Measurements from ENCODE around the gene ABHD17C. TPM values are rescaled to one million over a fixed set of nuclear protein-coding genes. Genes with fewer than 3 reads are reported as not detected.

The ABHD17C gene
- total and polyA plus RNA-seq, 2 donors (not counting 3 experiments of a cell fraction or from before 2014, with no cell fraction given) = 5.9 to 10.9 TPM

DNA sequence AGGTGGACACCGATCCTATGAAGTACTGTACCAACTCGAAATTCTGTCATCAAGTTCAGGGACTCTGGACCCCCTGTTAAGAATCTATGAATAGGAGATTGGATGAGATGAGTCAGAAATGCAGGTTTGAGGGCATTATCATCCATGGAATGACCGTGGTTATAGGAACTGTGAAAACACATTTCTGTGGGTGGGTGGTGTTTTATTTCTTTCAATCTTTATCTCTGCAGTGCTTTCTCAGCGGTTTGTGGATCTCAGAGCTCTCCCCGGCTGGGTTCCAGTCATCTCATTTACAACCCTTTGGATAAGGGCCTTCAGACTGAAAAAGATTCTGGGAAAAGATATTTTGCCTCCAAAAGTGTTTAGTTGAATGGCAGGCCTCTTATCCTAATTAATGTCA is 5.4 kb upstream of the ABHD17C start:
- H2AFZ ChIP-seq (ENCODE audit: low read depth, low read length) = no peak overlapping the region
- no peak overlapping the region for H3K4me3 ChIP-seq (replicated peaks in 1 of 3; ENCODE audit: insufficient read depth in 1 of 3, low read depth in 1 of 3, low read length in 3 of 3)
- no TSS peak for BruUV-seq (replicated peaks)
- no peak overlapping the region for H3K27ac ChIP-seq (ENCODE audit: insufficient read depth, low read depth, low read length)
- CTCF ChIA-PET = no interaction called here
- no peaks in the 10 kb centered on the region for H3K79me2 ChIP-seq (ENCODE audit: control insufficient read depth, insufficient read depth, low read length)
- H3K4me2 ChIP-seq (ENCODE audit: insufficient read depth, low read length) = no peak overlapping the region
- H3K9ac ChIP-seq (replicated peaks; ENCODE audit: extremely low read depth, insufficient read depth, low read length) = no peak overlapping the region
- no peaks in the 10 kb centered on the region for H3K27me3 ChIP-seq (ENCODE audit: control insufficient read depth in 2 of 2, insufficient read depth in 2 of 2, low read length in 2 of 2)
- FAIRE-seq (no peak), DNase-seq (ENCODE audit: low read depth, low spot score) (no peak)
- dilution Hi-C loops (cut with MboI; ENCODE audit: extremely low pct_ligation_motif_present, low sequenced_read_pairs) (no loop called here), intact Hi-C loops (cut with micrococcal nuclease) (loop anchor here (5.0 kb wide), 1 partner anchor 67 kb away; no protein-coding TSS in a partner anchor)
- peaks cover 6% of the 10 kb centered on the region for H3K4me1 ChIP-seq (ENCODE audit: control insufficient read depth, extremely low read depth, insufficient read depth, low read length)
- H3K9me3 ChIP-seq (replicated peaks; ENCODE audit: control insufficient read depth, insufficient read depth, low read length) = no peaks in the 10 kb centered on the region
- H3K9me1 ChIP-seq (replicated peaks; ENCODE audit: control insufficient read depth, extremely low read depth, insufficient read depth, low read length) = no peaks in the 10 kb centered on the region
- no peak for TF ChIP-seq POLR2A (IDR thresholded peaks at IDR 0.05; ENCODE audit: low read depth, low read length)
- TF ChIP-seq EZH2 (IDR thresholded peaks at IDR 0.05; ENCODE audit: borderline replicate concordance, low read depth, low read length, severe bottlenecking) = no peak
- TF ChIP-seq FOS (IDR thresholded peaks at IDR 0.05; ENCODE audit: borderline replicate concordance, insufficient read depth, low read length) = no peak
- TF ChIP-seq GATA2 (IDR thresholded peaks at IDR 0.05; ENCODE audit: insufficient read depth, insufficient read length, low read depth, low read length) = no peak
- TF ChIP-seq MYC (IDR thresholded peaks at IDR 0.05; ENCODE audit: low read depth, low read length) = no peak
- TF ChIP-seq, protein P1, sequence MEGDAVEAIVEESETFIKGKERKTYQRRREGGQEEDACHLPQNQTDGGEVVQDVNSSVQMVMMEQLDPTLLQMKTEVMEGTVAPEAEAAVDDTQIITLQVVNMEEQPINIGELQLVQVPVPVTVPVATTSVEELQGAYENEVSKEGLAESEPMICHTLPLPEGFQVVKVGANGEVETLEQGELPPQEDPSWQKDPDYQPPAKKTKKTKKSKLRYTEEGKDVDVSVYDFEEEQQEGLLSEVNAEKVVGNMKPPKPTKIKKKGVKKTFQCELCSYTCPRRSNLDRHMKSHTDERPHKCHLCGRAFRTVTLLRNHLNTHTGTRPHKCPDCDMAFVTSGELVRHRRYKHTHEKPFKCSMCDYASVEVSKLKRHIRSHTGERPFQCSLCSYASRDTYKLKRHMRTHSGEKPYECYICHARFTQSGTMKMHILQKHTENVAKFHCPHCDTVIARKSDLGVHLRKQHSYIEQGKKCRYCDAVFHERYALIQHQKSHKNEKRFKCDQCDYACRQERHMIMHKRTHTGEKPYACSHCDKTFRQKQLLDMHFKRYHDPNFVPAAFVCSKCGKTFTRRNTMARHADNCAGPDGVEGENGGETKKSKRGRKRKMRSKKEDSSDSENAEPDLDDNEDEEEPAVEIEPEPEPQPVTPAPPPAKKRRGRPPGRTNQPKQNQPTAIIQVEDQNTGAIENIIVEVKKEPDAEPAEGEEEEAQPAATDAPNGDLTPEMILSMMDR (IDR thresholded peaks at IDR 0.05; ENCODE audit: extremely low read depth in 1 of 2, insufficient read depth in 1 of 2, low read depth in 1 of 2, low read length in 2 of 2) = no peak
- TF ChIP-seq JUN (IDR thresholded peaks at IDR 0.05; ENCODE audit: borderline replicate concordance, insufficient read depth, insufficient read length, low read depth) = no peak
- TF ChIP-seq, protein P2, sequence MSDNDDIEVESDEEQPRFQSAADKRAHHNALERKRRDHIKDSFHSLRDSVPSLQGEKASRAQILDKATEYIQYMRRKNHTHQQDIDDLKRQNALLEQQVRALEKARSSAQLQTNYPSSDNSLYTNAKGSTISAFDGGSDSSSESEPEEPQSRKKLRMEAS (IDR thresholded peaks at IDR 0.05; ENCODE audit: insufficient read depth, insufficient read length) = no peak
- no peak for TF ChIP-seq POLR2AphosphoS5 (IDR thresholded peaks at IDR 0.05; ENCODE audit: insufficient read depth, low read depth, low read length)
- POLR2A ChIA-PET = no interaction called here
- no peaks in the 10 kb centered on the region for H4K20me1 ChIP-seq (replicated peaks; ENCODE audit: control insufficient read depth, extremely low read depth, insufficient read depth, low read length)
- no peaks in the 10 kb centered on the region for H3K36me3 ChIP-seq (ENCODE audit: control insufficient read depth in 2 of 2, extremely low read depth in 1 of 2, insufficient read depth in 2 of 2, low read length in 2 of 2)

All from endothelial cell of umbilical vein (primary cell).